BLaER1 (cell line): ENCODE measurements around the gene DHRS13.
A peak's percentile ranks its signal among the peaks of the same experiment; 100 is the strongest.
"Not testable (repeated sequence)": the region's sequence is repeated elsewhere in the genome, so short reads cannot be mapped to it uniquely, and the experiment has no call there.

ENCODE experiments used
- H3K27ac ChIP-seq: shearing (Covaris generic); formaldehyde crosslinking; 2 replicates; pipeline ENCODE4 v1.8.1; 2022
- H3K27me3 ChIP-seq: shearing (Covaris generic); formaldehyde crosslinking; 2 replicates; pipeline ENCODE4 v1.8.1; 2022
- H3K36me3 ChIP-seq: shearing (Covaris generic); formaldehyde crosslinking; 2 replicates; pipeline ENCODE4 v1.8.1; 2022
- H3K4me1 ChIP-seq: shearing (Covaris generic); formaldehyde crosslinking; 2 replicates; pipeline ENCODE4 v1.8.1; 2022
- H3K4me2 ChIP-seq: shearing (Covaris generic); formaldehyde crosslinking; 2 replicates; pipeline ENCODE4 v1.8.1; 2022
- H3K4me3 ChIP-seq: shearing (Covaris generic); formaldehyde crosslinking; 2 replicates; pipeline ENCODE4 v1.8.1; 2022
- H3K9ac ChIP-seq: shearing (Covaris generic); formaldehyde crosslinking; 2 replicates; pipeline ENCODE4 v1.8.1; 2022
- H3K9me3 ChIP-seq: shearing (Covaris generic); formaldehyde crosslinking; 2 replicates; pipeline ENCODE4 v1.8.1; 2022
- H4K20me1 ChIP-seq: shearing (Covaris generic); formaldehyde crosslinking; 2 replicates; pipeline ENCODE4 v1.8.1; 2022
- Cebpa-rat ChIP-seq: shearing (Covaris generic); IDR thresholded peaks from 2 replicates; pipeline ENCODE4 v1.8.1; 2022

Gene DHRS13

GRCh38 chr17:28906276-28906675, 3.4 kb upstream of the DHRS13 start:
- Histone ChIP-seq H3K4me1 (peaks cover 19% of the 10 kb centered on the region), H3K27me3 (no peaks in the 10 kb centered on the region), H3K4me3 (no peak overlapping the region), H3K27ac (no peak overlapping the region), H4K20me1 (peaks cover 38% of the 10 kb centered on the region), H3K4me2 (no peak overlapping the region), H3K9ac (no peak overlapping the region), H3K9me3 (no peaks in the 10 kb centered on the region), H3K36me3 (peaks cover 68% of the 10 kb centered on the region)
- TF ChIP-seq Cebpa-rat = no peak

GRCh38 chr17:28904800-28905199, 1.9 kb upstream of the DHRS13 start:
- H3K36me3 ChIP-seq = peaks cover 65% of the 10 kb centered on the region
- H3K27ac ChIP-seq = no peak overlapping the region
- H3K4me1 ChIP-seq = peaks cover 30% of the 10 kb centered on the region
- H3K9me3 ChIP-seq = no peaks in the 10 kb centered on the region
- no peak overlapping the region for H3K4me3 ChIP-seq
- H4K20me1 ChIP-seq = peaks cover 30% of the 10 kb centered on the region
- no peak overlapping the region for H3K9ac ChIP-seq
- no peak for TF ChIP-seq Cebpa-rat
- H3K27me3 ChIP-seq = no peaks in the 10 kb centered on the region
- no peak overlapping the region for H3K4me2 ChIP-seq

GRCh38 chr17:28903546-28903841, 615 bp upstream of the DHRS13 start:
- peak overlapping the region; percentile 89 for H3K4me2 ChIP-seq
- not testable (repeated sequence) for H3K9me3 ChIP-seq, H3K4me3 ChIP-seq, H3K27me3 ChIP-seq, H3K27ac ChIP-seq, H3K9ac ChIP-seq
- peaks cover 56% of the 10 kb centered on the region for H3K36me3 ChIP-seq
- peaks cover 34% of the 10 kb centered on the region for H3K4me1 ChIP-seq
- peaks cover 24% of the 10 kb centered on the region for H4K20me1 ChIP-seq

GRCh38 chr17:28901866-28902818, 737 bp downstream of the DHRS13 start:
- Histone ChIP-seq H3K9ac (peak overlapping the region; percentile 91), H3K27me3 (no peaks in the 10 kb centered on the region), H3K4me1 (peaks cover 43% of the 10 kb centered on the region), H3K4me2 (peak overlapping the region; percentile 89), H3K9me3 (no peaks in the 10 kb centered on the region), H3K36me3 (peaks cover 43% of the 10 kb centered on the region), H4K20me1 (peaks cover 13% of the 10 kb centered on the region), H3K4me3 (peak overlapping the region; percentile 90), H3K27ac (peak overlapping the region; percentile 88)
- no peak for TF ChIP-seq Cebpa-rat

- Histone ChIP-seq H3K9ac (peak overlapping the region; percentile 91), H3K4me1 (peaks cover 50% of the 10 kb centered on the region), H4K20me1 (peaks cover 14% of the 10 kb centered on the region), H3K4me2 (peak overlapping the region; percentile 89), H3K27me3 (no peaks in the 10 kb centered on the region), H3K4me3 (peak overlapping the region; percentile 90), H3K36me3 (peaks cover 33% of the 10 kb centered on the region), H3K9me3 (no peaks in the 10 kb centered on the region), H3K27ac (peak overlapping the region; percentile 88)
- no peak for TF ChIP-seq Cebpa-rat
These were observed 1.7 kb downstream of the DHRS13 start for GRCh38 chr17:28900986-28901726.

GRCh38 chr17:28899212-28899815, 3.6 kb downstream of the DHRS13 start:
- Histone ChIP-seq H4K20me1 (peaks cover 11% of the 10 kb centered on the region), H3K27me3 (no peaks in the 10 kb centered on the region), H3K36me3 (peaks cover 17% of the 10 kb centered on the region; the same call in 1 of the 2 replicates), H3K27ac (no peak overlapping the region), H3K4me1 (peaks cover 69% of the 10 kb centered on the region), H3K4me2 (no peak overlapping the region), H3K9me3 (no peaks in the 10 kb centered on the region), H3K9ac (no peak overlapping the region), H3K4me3 (no peak overlapping the region)
- no peak for TF ChIP-seq Cebpa-rat

GRCh38 chr17:28898527-28898955, 4.3 kb downstream of the DHRS13 start:
- Histone ChIP-seq H3K36me3 (0 out of 2 replicates have a peak, but pooled peaks cover 16% of the 10 kb centered on the region), H3K9ac (peak overlapping the region; percentile 86; the same call in 1 of the 2 replicates), H3K27me3 (no peaks in the 10 kb centered on the region), H3K4me3 (peak overlapping the region; percentile 79; the same call in 1 of the 2 replicates), H3K27ac (peak overlapping the region; percentile 85; the same call in 1 of the 2 replicates), H3K4me1 (peaks cover 71% of the 10 kb centered on the region), H4K20me1 (peaks cover 11% of the 10 kb centered on the region; the same call in 1 of the 2 replicates), H3K9me3 (no peaks in the 10 kb centered on the region), H3K4me2 (peak overlapping the region; percentile 91)
- TF ChIP-seq Cebpa-rat = no peak

- H3K27ac ChIP-seq = peak overlapping the region; percentile 85
- H3K4me3 ChIP-seq = peak overlapping the region; percentile 79
- H3K36me3 ChIP-seq = 0 out of 2 replicates have a peak, but pooled peaks cover 16% of the 10 kb centered on the region
- peaks cover 71% of the 10 kb centered on the region for H3K4me1 ChIP-seq
- no peak for TF ChIP-seq Cebpa-rat
- H3K4me2 ChIP-seq = peak overlapping the region; percentile 91
- peak overlapping the region; percentile 86 for H3K9ac ChIP-seq
- H3K27me3 ChIP-seq = no peaks in the 10 kb centered on the region
- H4K20me1 ChIP-seq = peaks cover 11% of the 10 kb centered on the region; the same call in 1 of the 2 replicates
- no peaks in the 10 kb centered on the region for H3K9me3 ChIP-seq
These were observed 4.9 kb downstream of the DHRS13 start for GRCh38 chr17:28897769-28898526.
